GM12878 (cell line): ENCODE measurements around the gene PPP4R4. TPM values are rescaled to one million over a fixed set of nuclear protein-coding genes. Genes with fewer than 3 reads are reported as not detected.

Experiments used
- ATAC-seq: fragments of 200-7000 bp; cut with Tn5 transposase; 3 replicates; pipeline ENCODE4 v1.9.1; 2020; ENCODE audit warnings: mild to moderate bottlenecking, moderate library complexity
- BruUV-seq: library from RNA; stranded (reverse); fragments of 400-500 nt; replicated peaks from 2 replicates; lab custom pipeline; 2021; lab: Mats Ljungman, UMichigan
- CTCF ChIA-PET: fragments of 300-600 bp; sonication (Branson Sonifier 250); formaldehyde crosslinking; extraction: SDS; loops from one replicate; lab custom pipeline; 2021; ENCODE audit warnings: inconsistent platforms; lab: Yijun Ruan, JAX
- POLR2A ChIA-PET: fragments of 350-600 bp; formaldehyde crosslinking; extraction: SDS; loops from one replicate; lab custom pipeline; 2021; ENCODE audit warnings: inconsistent platforms; lab: Charles Lee
- RAD21 ChIA-PET: fragments of 300-600 bp; sonication (Branson Sonifier 250); formaldehyde crosslinking; loops from one replicate; lab custom pipeline; 2023; ENCODE audit warnings: antibody characterized with exemption; ENCODE audit not compliant: unreplicated experiment; lab: Charles Lee
- SMC1A ChIA-PET: fragments of 300-600 bp; sonication (Branson Sonifier 250); formaldehyde crosslinking; loops from one replicate; lab custom pipeline; 2023; ENCODE audit not compliant: unreplicated experiment, uncharacterized antibody; lab: Charles Lee
- DNase-seq: peaks from one replicate; pipeline ENCODE4 v3.0.0-alpha.2; 2011; ENCODE audit warnings: low read depth, low spot score
- FAIRE-seq: peaks from 3 replicates; lab custom pipeline; 2011; peaks lifted over from hg19 to GRCh38; lab: Jason Lieb, UNC
- H2AFZ ChIP-seq: 2 replicates; pipeline ENCODE4 v1.6.0; 2011; ENCODE audit warnings: low read depth, low read length, control low read depth; ENCODE audit not compliant: control insufficient read depth
- H3K27ac ChIP-seq: 2 replicates; pipeline ENCODE4 v1.5.1; 2011; ENCODE audit warnings: control low read depth; ENCODE audit not compliant: control insufficient read depth, insufficient read depth
- H3K27me3 ChIP-seq, 2 experiments: replicated peaks in 1 of 2; 2 replicates each; pipeline versions ENCODE4 v1.6.0 to v1.6.1; 2011; ENCODE audit warnings: low read length in 1 of 2; ENCODE audit not compliant: control insufficient read depth in 2 of 2, insufficient read depth in 2 of 2
- H3K36me3 ChIP-seq, 2 experiments: 2 replicates each; pipeline ENCODE4 v1.5.1; 2011; ENCODE audit warnings: low read length in 1 of 2; ENCODE audit not compliant: control insufficient read depth in 2 of 2, insufficient read depth in 2 of 2
- H3K4me1 ChIP-seq: 2 replicates; pipeline ENCODE4 v1.6.1; 2011; ENCODE audit warnings: mild to moderate bottlenecking, low read length, moderate library complexity, mixed read lengths; ENCODE audit not compliant: control insufficient read depth, insufficient read depth
- H3K4me2 ChIP-seq: 2 replicates; pipeline ENCODE4 v1.6.0; 2011; ENCODE audit warnings: control low read depth; ENCODE audit not compliant: control insufficient read depth, insufficient read depth
- H3K4me3 ChIP-seq: fragments of 200-600 bp; sonication (generic); 2 replicates; pipeline ENCODE4 v1.5.1; 2016
- H3K79me2 ChIP-seq: 2 replicates; pipeline ENCODE4 v1.6.0; 2011; ENCODE audit warnings: low read length; ENCODE audit not compliant: control insufficient read depth, insufficient read depth
- H3K9ac ChIP-seq: 2 replicates; pipeline ENCODE4 v1.8.0; 2011; ENCODE audit warnings: low read length, control low read depth, mixed read lengths; ENCODE audit not compliant: control insufficient read depth, insufficient read depth
- H3K9me3 ChIP-seq: replicated peaks from 3 replicates; pipeline ENCODE4 v1.5.1; 2011; ENCODE audit warnings: mild to moderate bottlenecking, low read length; ENCODE audit not compliant: control insufficient read depth, insufficient read depth
- H4K20me1 ChIP-seq: 2 replicates; pipeline ENCODE4 v1.6.0; 2011; ENCODE audit not compliant: control insufficient read depth, insufficient read depth
- BMI1 ChIP-seq: fragments of 450-650 bp; IDR thresholded peaks from 2 replicates; pipeline ENCODE4 v1.6.1; 2016; ENCODE audit warnings: mild to moderate bottlenecking, moderate library complexity, borderline replicate concordance
- HCFC1 ChIP-seq: fragments of 150-350 bp; IDR thresholded peaks from 2 replicates; pipeline ENCODE4 v1.6.1; 2014; ENCODE audit warnings: low read length
- MAX ChIP-seq: IDR thresholded peaks from 2 replicates; pipeline ENCODE4 v1.6.1; 2012; ENCODE audit warnings: low read depth, low read length, improper control_type of control experiment
- SMAD1 ChIP-seq: fragments of 450-650 bp; IDR thresholded peaks from 2 replicates; pipeline ENCODE4 v1.6.1; 2018; ENCODE audit warnings: mild to moderate bottlenecking, low read depth; ENCODE audit not compliant: partially characterized antibody
- WGBS: methylation state at CpG from one replicate; pipeline ENCODE4 v1.1.6; 2016; ENCODE audit warnings: low lambda C conversion rate; ENCODE audit not compliant: insufficient replicate concordance, insufficient coverage; ENCODE audit errors: missing lambda C conversion rate; 5-methylcytosine and 5-hydroxymethylcytosine counted together
- in situ Hi-C: fragments of 300-500 bp; cut with MboI; formaldehyde crosslinking; loops from 9 replicates; pipeline ENCODE4 v1.14.3; 2018; ENCODE audit warnings: mixed read lengths
- intact Hi-C: fragments of 100-400 bp; cut with micrococcal nuclease; formaldehyde crosslinking; loops from one replicate; pipeline ENCODE4 v1.14.2; 2022; ENCODE audit not compliant: unreplicated experiment
- polyA plus RNA-seq, 11 experiments: library from polyadenylated mRNA; depleted of rRNA in 4 of 11; unstranded in 6 of 11; stranded (reverse) in 5 of 11; fragments of >200 nt; fragmentation: Nextera tagmentation in 4 of 11; fragmentation: Illumina TruSeq in 1 of 11; extraction: Ambion mirVana in 4 of 11; extraction: Trizol in 1 of 11; gene quantifications; 1 replicate in 1 of 11; 2 replicates in 10 of 11; pipeline versions ENCODE4 v1.2.1 to v1.2.3, GENCODE V29; 2011 to 2016; ENCODE audit warnings: inconsistent platforms in 2 of 11, missing spikeins in 2 of 11, low read depth in 1 of 11
- total RNA-seq, 4 experiments: library from RNA; depleted of rRNA in 3 of 4; stranded (reverse); fragments of >200 nt in 3 of 4; fragmentation: Illumina TruSeq in 1 of 4; extraction: Trizol in 1 of 4; gene quantifications; 2 replicates each; pipeline versions ENCODE4 v1.2.1 to v1.2.3, GENCODE V29; 2013 to 2021
- TF ChIP-seq, protein P1 (sequence below): fragments of 450-650 bp; IDR thresholded peaks from 2 replicates; pipeline ENCODE4 v1.6.1; 2016; ENCODE audit warnings: mild to moderate bottlenecking, moderate library complexity, borderline replicate concordance

The PPP4R4 gene
- total and polyA plus RNA-seq, 10 of the 15 experiments (the other 5 are each of a cell fraction or from before 2014, with no cell fraction given), result 0.01 to 0.13 (median 0.08) TPM; not detected in 4

- no peaks in the 10 kb centered on the region for H3K79me2 ChIP-seq
- H3K4me3 ChIP-seq, result no peak overlapping the region
- no peak overlapping the region for H3K9ac ChIP-seq
- in situ Hi-C loops, result no loop called here
- no peaks in the 10 kb centered on the region for H3K36me3 ChIP-seq
- ChIA-PET CTCF (interaction anchor here (1.6 to 4.4 kb wide), 3 partner anchors 13 to 108 kb away, joined by 3 to 34 read pairs (median 6); no protein-coding TSS in a partner anchor), RAD21 (no interaction called here), POLR2A (no interaction called here), SMC1A (no interaction called here)
- DNase-seq (no peak), ATAC-seq (no peak), FAIRE-seq (no peak)
- H3K4me2 ChIP-seq, result no peak overlapping the region
- peak overlapping the region; percentile 29; the same call in 1 of the 2 replicates for H2AFZ ChIP-seq
- H3K9me3 ChIP-seq, result no peaks in the 10 kb centered on the region; the same call in 2 of the 3 replicates
- peaks cover 5% of the 10 kb centered on the region for H3K4me1 ChIP-seq
- 89% methylated on average over 1 of the region's 1 CpG for WGBS
- BruUV-seq, result no TSS peak
- no peaks in the 10 kb centered on the region for H4K20me1 ChIP-seq
- no peak overlapping the region for H3K27ac ChIP-seq
- H3K27me3 ChIP-seq, result no peaks in the 10 kb centered on the region
- TF ChIP-seq MAX, result no peak
- no peak for TF ChIP-seq SMAD1
- no peak for TF ChIP-seq HCFC1
- TF ChIP-seq, protein P1, sequence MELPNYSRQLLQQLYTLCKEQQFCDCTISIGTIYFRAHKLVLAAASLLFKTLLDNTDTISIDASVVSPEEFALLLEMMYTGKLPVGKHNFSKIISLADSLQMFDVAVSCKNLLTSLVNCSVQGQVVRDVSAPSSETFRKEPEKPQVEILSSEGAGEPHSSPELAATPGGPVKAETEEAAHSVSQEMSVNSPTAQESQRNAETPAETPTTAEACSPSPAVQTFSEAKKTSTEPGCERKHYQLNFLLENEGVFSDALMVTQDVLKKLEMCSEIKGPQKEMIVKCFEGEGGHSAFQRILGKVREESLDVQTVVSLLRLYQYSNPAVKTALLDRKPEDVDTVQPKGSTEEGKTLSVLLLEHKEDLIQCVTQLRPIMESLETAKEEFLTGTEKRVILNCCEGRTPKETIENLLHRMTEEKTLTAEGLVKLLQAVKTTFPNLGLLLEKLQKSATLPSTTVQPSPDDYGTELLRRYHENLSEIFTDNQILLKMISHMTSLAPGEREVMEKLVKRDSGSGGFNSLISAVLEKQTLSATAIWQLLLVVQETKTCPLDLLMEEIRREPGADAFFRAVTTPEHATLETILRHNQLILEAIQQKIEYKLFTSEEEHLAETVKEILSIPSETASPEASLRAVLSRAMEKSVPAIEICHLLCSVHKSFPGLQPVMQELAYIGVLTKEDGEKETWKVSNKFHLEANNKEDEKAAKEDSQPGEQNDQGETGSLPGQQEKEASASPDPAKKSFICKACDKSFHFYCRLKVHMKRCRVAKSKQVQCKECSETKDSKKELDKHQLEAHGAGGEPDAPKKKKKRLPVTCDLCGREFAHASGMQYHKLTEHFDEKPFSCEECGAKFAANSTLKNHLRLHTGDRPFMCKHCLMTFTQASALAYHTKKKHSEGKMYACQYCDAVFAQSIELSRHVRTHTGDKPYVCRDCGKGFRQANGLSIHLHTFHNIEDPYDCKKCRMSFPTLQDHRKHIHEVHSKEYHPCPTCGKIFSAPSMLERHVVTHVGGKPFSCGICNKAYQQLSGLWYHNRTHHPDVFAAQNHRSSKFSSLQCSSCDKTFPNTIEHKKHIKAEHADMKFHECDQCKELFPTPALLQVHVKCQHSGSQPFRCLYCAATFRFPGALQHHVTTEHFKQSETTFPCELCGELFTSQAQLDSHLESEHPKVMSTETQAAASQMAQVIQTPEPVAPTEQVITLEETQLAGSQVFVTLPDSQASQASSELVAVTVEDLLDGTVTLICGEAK, result no peak
- no peak for TF ChIP-seq BMI1
- intact Hi-C loops, result no loop called here
Measured at GRCh38 chr14:94144765-94145164, 29.4 kb upstream of the PPP4R4 start.
